C4-2B (cell line): Measurements from ENCODE around the gene CDR2L.

Source experiments
- H3K27ac ChIP-seq: fragments of 450-650 bp; 2 replicates; pipeline ENCODE4 v1.5.1; 2017
- ZFX ChIP-seq: fragments of 450-650 bp; IDR thresholded peaks from 2 replicates; pipeline ENCODE4 v1.6.1; 2017
- TF ChIP-seq, protein P1 (sequence below): fragments of 450-650 bp; conservative IDR thresholded peaks from 2 replicates; pipeline ENCODE4 v1.5.1; 2017; ENCODE audit warnings: mild to moderate bottlenecking

CDR2L gene

DNA sequence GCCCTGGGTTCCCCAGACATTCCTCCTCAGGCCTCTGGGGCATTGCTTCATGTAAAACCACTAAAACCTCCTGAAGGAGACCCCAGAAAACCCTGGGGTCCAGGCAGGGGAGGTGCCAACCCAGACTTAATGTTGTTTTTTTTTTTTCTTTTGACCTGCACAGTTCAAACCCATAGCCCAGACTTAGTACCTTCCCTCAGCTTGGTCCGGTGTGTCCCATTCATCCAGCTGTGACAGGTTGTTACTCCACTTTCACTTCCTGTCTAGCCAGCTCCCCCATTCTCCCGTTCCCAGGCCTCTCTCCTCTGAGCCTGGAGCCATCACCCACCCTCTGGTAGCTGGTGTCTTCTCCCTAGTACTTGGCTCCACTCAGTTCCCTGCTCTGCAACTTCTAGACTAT lies 4.8 kb downstream of the CDR2L start:
- peak overlapping the region; percentile 81 for H3K27ac ChIP-seq
- TF ChIP-seq, protein P1, sequence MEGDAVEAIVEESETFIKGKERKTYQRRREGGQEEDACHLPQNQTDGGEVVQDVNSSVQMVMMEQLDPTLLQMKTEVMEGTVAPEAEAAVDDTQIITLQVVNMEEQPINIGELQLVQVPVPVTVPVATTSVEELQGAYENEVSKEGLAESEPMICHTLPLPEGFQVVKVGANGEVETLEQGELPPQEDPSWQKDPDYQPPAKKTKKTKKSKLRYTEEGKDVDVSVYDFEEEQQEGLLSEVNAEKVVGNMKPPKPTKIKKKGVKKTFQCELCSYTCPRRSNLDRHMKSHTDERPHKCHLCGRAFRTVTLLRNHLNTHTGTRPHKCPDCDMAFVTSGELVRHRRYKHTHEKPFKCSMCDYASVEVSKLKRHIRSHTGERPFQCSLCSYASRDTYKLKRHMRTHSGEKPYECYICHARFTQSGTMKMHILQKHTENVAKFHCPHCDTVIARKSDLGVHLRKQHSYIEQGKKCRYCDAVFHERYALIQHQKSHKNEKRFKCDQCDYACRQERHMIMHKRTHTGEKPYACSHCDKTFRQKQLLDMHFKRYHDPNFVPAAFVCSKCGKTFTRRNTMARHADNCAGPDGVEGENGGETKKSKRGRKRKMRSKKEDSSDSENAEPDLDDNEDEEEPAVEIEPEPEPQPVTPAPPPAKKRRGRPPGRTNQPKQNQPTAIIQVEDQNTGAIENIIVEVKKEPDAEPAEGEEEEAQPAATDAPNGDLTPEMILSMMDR: no peak
- TF ChIP-seq ZFX: no peak

DNA sequence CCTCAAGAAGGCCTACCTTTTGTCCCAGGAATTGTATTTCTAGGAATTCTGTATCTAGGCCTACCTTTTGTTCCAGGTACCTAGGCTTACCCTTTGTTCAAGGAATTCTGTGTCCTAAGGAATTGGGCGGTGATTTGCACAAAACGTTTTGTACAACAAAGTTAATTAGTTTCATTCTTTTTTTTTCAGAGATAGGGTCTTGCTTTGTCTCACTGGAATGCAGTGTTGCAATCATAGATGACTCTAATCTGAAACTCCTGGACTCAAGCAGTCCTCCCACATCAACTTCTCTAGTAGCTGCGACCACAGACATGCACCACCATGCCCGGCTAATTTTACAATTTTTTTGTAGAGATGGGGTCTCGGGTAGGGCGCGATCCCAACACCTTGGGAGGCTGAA lies 7.0 kb downstream of the CDR2L start:
- peak overlapping the region; percentile 81 for H3K27ac ChIP-seq
- TF ChIP-seq ZFX: no peak
- TF ChIP-seq, protein P1: no peak

DNA sequence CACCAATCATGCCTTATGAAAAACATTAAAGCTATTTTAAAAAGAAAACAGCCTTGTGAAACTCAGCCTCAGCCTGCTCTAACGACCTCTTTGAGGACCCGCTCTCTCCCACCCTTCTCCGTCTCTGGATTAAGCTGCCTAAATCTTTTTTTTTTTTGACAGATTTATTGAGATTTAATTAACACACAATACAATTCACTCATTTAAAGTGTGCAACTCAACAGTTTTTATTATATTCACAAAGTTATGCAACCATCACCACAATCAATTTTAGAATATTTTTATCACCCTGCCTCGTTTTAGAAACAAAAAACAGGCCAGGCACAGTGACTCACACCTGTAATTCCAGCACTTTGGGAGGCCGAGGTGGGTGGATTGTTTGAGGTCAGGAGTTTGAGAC lies 8.4 kb downstream of the CDR2L start:
- H3K27ac ChIP-seq: no peak overlapping the region
- TF ChIP-seq ZFX: no peak

DNA sequence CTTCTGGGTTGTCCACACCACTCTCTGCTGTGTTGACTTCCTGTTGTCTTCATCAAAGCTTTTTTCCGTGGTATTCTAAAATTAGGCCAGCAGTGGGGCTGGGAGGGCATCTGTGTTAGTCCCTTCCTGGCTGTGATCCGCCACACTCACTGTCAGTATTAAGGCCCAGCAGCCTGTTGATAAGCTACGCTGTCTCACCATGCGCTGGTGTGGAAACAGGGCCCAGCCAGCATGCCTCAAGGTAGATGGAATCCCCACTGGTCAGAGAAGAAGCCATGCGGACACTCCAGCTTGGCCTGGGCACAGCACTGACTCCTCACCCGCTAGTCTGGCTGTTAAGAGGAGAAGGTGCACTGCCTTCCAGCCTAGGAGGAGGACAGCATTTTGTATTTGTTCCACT lies 11.4 kb downstream of the CDR2L start:
- H3K27ac ChIP-seq: no peak overlapping the region

DNA sequence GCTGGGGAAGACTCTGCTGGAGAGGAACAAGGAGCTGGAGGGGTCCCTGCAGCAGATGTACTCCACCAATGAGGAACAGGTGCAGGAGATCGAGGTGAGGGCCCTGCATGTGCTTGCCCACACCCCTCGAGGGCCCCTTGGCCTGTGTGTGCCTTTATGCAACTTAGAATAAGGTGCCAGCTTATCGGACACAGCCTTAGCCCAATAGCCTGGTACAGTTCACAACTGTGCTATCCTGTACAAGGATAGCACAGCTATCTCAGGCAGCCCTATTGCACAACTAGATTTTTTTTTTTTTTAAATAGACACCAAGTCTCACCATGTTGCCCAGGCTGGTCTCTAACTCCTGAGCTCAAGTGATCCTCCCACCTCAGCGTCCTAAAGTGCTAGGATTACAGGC lies 12.1 kb downstream of the CDR2L start:
- H3K27ac ChIP-seq: no peak overlapping the region
- TF ChIP-seq ZFX: no peak
- TF ChIP-seq, protein P1: no peak

More for the DNA sequence above, 11.4 kb downstream of the CDR2L start:
- no peak for TF ChIP-seq ZFX
- TF ChIP-seq, protein P1: no peak

DNA sequence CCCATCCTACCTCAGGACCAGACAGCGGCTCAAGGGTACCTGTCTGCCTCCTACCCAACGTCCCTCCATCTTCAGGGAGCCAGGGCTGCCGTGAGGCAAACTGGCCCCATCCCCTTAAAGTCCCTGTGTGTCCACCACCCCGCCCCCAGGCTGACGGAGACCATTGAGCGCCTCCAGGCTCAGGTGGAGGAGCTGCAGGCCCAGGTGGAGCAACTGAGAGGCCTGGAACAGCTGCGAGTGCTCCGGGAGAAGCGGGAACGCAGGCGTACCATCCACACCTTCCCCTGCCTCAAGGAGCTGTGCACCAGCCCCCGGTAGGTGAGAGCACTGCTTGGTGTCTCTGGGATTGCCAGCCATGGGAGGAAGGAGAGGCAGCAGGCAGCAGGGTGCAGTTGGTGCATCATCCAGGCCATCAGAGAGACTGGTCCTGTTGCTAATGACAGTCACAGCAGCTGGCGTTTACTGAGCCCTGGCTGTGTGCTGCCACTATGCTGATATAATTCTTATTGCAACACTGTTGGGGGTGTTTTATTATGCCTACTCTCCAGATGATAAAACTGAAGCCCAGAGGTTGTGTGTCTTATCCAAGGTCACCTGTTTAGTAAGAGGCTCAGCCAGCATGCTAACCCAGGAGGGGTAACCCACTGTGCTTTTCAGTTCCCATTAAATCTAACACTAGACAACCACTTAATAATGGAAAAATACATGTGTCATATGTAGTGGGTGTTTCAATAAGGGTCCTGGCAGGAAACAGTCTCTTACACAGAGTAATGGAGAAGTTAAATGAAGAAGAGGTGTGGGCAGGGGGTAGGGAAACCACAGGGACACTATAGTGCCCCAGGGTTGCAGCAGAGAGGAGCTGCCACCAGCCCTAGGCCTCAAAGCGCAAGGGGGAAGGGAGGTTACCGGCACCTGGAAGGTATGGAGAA lies 14.7 kb downstream of the CDR2L start:
- H3K27ac ChIP-seq: no peak overlapping the region
- TF ChIP-seq, protein P1: no peak
- TF ChIP-seq ZFX: no peak

DNA sequence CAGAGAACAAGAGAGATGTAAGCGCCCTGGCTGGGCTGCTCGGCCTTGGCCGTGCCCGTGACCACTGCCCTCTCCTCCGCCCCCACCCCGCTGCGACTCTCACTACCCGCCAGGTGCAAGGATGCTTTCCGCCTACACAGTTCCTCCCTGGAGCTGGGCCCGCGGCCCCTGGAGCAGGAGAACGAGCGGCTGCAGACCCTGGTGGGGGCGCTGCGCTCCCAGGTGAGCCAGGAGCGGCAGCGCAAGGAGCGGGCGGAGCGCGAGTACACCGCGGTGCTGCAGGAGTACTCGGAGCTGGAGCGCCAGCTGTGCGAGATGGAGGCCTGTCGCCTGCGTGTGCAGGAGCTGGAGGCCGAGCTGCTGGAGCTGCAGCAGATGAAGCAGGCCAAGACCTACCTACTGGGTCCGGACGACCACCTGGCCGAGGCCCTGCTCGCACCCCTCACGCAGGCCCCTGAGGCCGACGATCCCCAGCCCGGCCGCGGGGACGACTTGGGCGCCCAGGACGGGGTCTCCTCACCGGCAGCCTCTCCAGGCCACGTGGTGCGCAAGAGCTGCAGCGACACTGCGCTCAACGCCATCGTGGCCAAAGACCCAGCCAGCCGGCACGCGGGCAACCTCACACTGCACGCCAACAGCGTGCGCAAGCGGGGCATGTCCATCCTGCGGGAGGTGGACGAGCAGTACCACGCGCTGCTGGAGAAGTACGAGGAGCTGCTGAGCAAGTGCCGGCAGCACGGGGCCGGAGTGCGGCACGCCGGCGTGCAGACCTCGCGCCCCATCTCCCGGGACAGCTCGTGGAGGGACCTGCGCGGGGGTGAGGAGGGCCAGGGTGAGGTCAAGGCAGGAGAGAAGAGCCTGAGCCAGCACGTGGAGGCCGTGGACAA lies 15.9 kb downstream of the CDR2L start:
- no peak overlapping the region for H3K27ac ChIP-seq
- TF ChIP-seq, protein P1: no peak
- TF ChIP-seq ZFX: no peak
